CD4-positive, alpha-beta T cell treated with Interleukin-1 beta for 1 hour (primary cell): ENCODE measurements around the gene EIF1AD.
"Not testable (repeated sequence)": the region's sequence is repeated elsewhere in the genome, so short reads cannot be mapped to it uniquely, and the experiment has no call there.

Experiments used
- DNase-seq, 2 donors: peaks; one replicate each; pipeline ENCODE4 v3.0.0-alpha.2; 2020 to 2022

Gene EIF1AD

GRCh38 chr11:65967329-65967934 is 34.5 kb downstream of the EIF1AD start:
- no peak for DNase-seq

GRCh38 chr11:65965986-65966762 is 35.8 kb downstream of the EIF1AD start:
- DNase-seq = no peak

- DNase-seq = no peak
Observed at GRCh38 chr11:65964906-65965305, 37.1 kb downstream of the EIF1AD start.

GRCh38 chr11:65962141-65962564 is 39.8 kb downstream of the EIF1AD start:
- DNase-seq = peak; percentile 59 to 61

- peak; percentile 97 to 98 for DNase-seq
Observed at GRCh38 chr11:65961267-65962140, 40.5 kb downstream of the EIF1AD start, which contains the start of gene SART1. TSS of gene SART1 (plus strand) at chr11:65961734. CDS start at chr11:65961781, 47 bp downstream.

GRCh38 chr11:65960824-65961266 is 41.1 kb downstream of the EIF1AD start:
- DNase-seq = no peak

GRCh38 chr11:65958774-65959420 is 43.1 kb downstream of the EIF1AD start:
- DNase-seq = no peak

GRCh38 chr11:65958291-65958690 is 43.7 kb downstream of the EIF1AD start:
- no peak for DNase-seq

GRCh38 chr11:65954771-65955170 is 47.2 kb downstream of the EIF1AD start:
- no peak for DNase-seq

GRCh38 chr11:65953471-65953870 is 48.5 kb downstream of the EIF1AD start:
- DNase-seq = no peak

- no peak for DNase-seq
Observed at GRCh38 chr11:65952052-65952521, 49.9 kb downstream of the EIF1AD start.

- not testable (repeated sequence) for DNase-seq
Observed at GRCh38 chr11:65951641-65952040, 50.3 kb downstream of the EIF1AD start.

- DNase-seq = not testable (repeated sequence)
Observed at GRCh38 chr11:65950711-65951110, 51.2 kb downstream of the EIF1AD start.

- DNase-seq = no peak
Observed at GRCh38 chr11:65947603-65948125, 54.3 kb downstream of the EIF1AD start.

- no peak for DNase-seq
Observed at GRCh38 chr11:65947133-65947532, 54.8 kb downstream of the EIF1AD start.

GRCh38 chr11:65946655-65947054 is 55.3 kb downstream of the EIF1AD start:
- DNase-seq = no peak
